Stimulated activated naive CD8-positive, alpha-beta T cell treated with anti-CD3 and anti-CD28 coated beads, Interleukin-15, Interleukin-2, amounts not matched to agents 100 ng/mL and 50 ng/mL, for 24 hours (primary cell): ENCODE results near the gene PDK2.
A peak's percentile ranks its signal among the peaks of the same experiment; 100 is the strongest.

Experiments
- H3K27ac Mint-ChIP-seq: one replicate; pipeline ENCODE4 v1.8.0; 2021; ENCODE audit warnings: mild to moderate bottlenecking, mixed read lengths
- H3K27me3 Mint-ChIP-seq: one replicate; pipeline ENCODE4 v1.8.0; 2021; ENCODE audit warnings: mixed read lengths
- H3K36me3 Mint-ChIP-seq: one replicate; pipeline ENCODE4 v1.8.0; 2021; ENCODE audit warnings: low read depth, mixed read lengths
- H3K4me1 Mint-ChIP-seq: one replicate; pipeline ENCODE4 v1.8.0; 2021; ENCODE audit warnings: low read depth, mixed read lengths
- H3K4me3 Mint-ChIP-seq: one replicate; pipeline ENCODE4 v1.8.0; 2021; ENCODE audit warnings: mild to moderate bottlenecking, mixed read lengths
- H3K9me3 Mint-ChIP-seq: one replicate; pipeline ENCODE4 v1.8.0; 2021; ENCODE audit warnings: mixed read lengths

PDK2 gene

GRCh38 chr17:50081757-50082156, 13.4 kb upstream of the PDK2 start:
- Mint-ChIP-seq H3K4me1 (no peaks in the 10 kb centered on the region), H3K9me3 (no peaks in the 10 kb centered on the region), H3K27me3 (no peaks in the 10 kb centered on the region), H3K4me3 (no peak overlapping the region), H3K36me3 (no peaks in the 10 kb centered on the region), H3K27ac (no peak overlapping the region)

GRCh38 chr17:50087246-50087911, 7.8 kb upstream of the PDK2 start:
- Mint-ChIP-seq H3K4me3 (no peak overlapping the region), H3K4me1 (no peaks in the 10 kb centered on the region), H3K9me3 (no peaks in the 10 kb centered on the region), H3K27me3 (no peaks in the 10 kb centered on the region), H3K27ac (no peak overlapping the region), H3K36me3 (no peaks in the 10 kb centered on the region)

- H3K36me3 Mint-ChIP-seq = no peaks in the 10 kb centered on the region
Observed at GRCh38 chr17:50087912-50088405, 7.2 kb upstream of the PDK2 start.

GRCh38 chr17:50088952-50089825, 6.0 kb upstream of the PDK2 start:
- Mint-ChIP-seq H3K36me3 (no peaks in the 10 kb centered on the region), H3K4me3 (no peak overlapping the region), H3K9me3 (no peaks in the 10 kb centered on the region)

More at GRCh38 chr17:50087912-50088405, 7.2 kb upstream of the PDK2 start:
- Mint-ChIP-seq H3K27ac (no peak overlapping the region), H3K4me3 (no peak overlapping the region), H3K27me3 (no peaks in the 10 kb centered on the region), H3K4me1 (no peaks in the 10 kb centered on the region), H3K9me3 (no peaks in the 10 kb centered on the region)

GRCh38 chr17:50090071-50090470, 5.1 kb upstream of the PDK2 start:
- Mint-ChIP-seq H3K27ac (no peak overlapping the region), H3K36me3 (no peaks in the 10 kb centered on the region), H3K4me3 (no peak overlapping the region), H3K27me3 (no peaks in the 10 kb centered on the region), H3K9me3 (no peaks in the 10 kb centered on the region), H3K4me1 (peaks cover 11% of the 10 kb centered on the region)

More at GRCh38 chr17:50088952-50089825, 6.0 kb upstream of the PDK2 start:
- H3K27ac Mint-ChIP-seq = no peak overlapping the region
- H3K4me1 Mint-ChIP-seq = peaks cover 2% of the 10 kb centered on the region
- H3K27me3 Mint-ChIP-seq = no peaks in the 10 kb centered on the region

GRCh38 chr17:50090971-50091917, 3.9 kb upstream of the PDK2 start:
- Mint-ChIP-seq H3K4me3 (no peak overlapping the region), H3K9me3 (no peaks in the 10 kb centered on the region), H3K36me3 (no peaks in the 10 kb centered on the region), H3K4me1 (peaks cover 23% of the 10 kb centered on the region), H3K27ac (no peak overlapping the region), H3K27me3 (no peaks in the 10 kb centered on the region)

- peaks cover 24% of the 10 kb centered on the region for H3K4me1 Mint-ChIP-seq
- H3K9me3 Mint-ChIP-seq = no peaks in the 10 kb centered on the region
- H3K27me3 Mint-ChIP-seq = no peaks in the 10 kb centered on the region
- H3K36me3 Mint-ChIP-seq = no peaks in the 10 kb centered on the region
- no peak overlapping the region for H3K27ac Mint-ChIP-seq
- no peak overlapping the region for H3K4me3 Mint-ChIP-seq
Observed at GRCh38 chr17:50091918-50092285, 3.2 kb upstream of the PDK2 start.

- H3K4me1 Mint-ChIP-seq = peaks cover 24% of the 10 kb centered on the region
- H3K36me3 Mint-ChIP-seq = no peaks in the 10 kb centered on the region
- H3K27ac Mint-ChIP-seq = no peak overlapping the region
- no peaks in the 10 kb centered on the region for H3K9me3 Mint-ChIP-seq
- no peaks in the 10 kb centered on the region for H3K27me3 Mint-ChIP-seq
- no peak overlapping the region for H3K4me3 Mint-ChIP-seq
Observed at GRCh38 chr17:50093246-50093645, 1.9 kb upstream of the PDK2 start.

- no peaks in the 10 kb centered on the region for H3K36me3 Mint-ChIP-seq
- peaks cover 24% of the 10 kb centered on the region for H3K4me1 Mint-ChIP-seq
- no peak overlapping the region for H3K27ac Mint-ChIP-seq
- no peak overlapping the region for H3K4me3 Mint-ChIP-seq
- H3K9me3 Mint-ChIP-seq = no peaks in the 10 kb centered on the region
- H3K27me3 Mint-ChIP-seq = no peaks in the 10 kb centered on the region
Observed at GRCh38 chr17:50093807-50094206, 1.3 kb upstream of the PDK2 start.

- H3K4me3 Mint-ChIP-seq = peak overlapping the region; percentile 87
- H3K4me1 Mint-ChIP-seq = peaks cover 24% of the 10 kb centered on the region
- no peaks in the 10 kb centered on the region for H3K27me3 Mint-ChIP-seq
- H3K36me3 Mint-ChIP-seq = no peaks in the 10 kb centered on the region
- H3K27ac Mint-ChIP-seq = peak overlapping the region; percentile 84
- no peaks in the 10 kb centered on the region for H3K9me3 Mint-ChIP-seq
Observed at GRCh38 chr17:50094243-50094752, 853 bp upstream of the PDK2 start.

GRCh38 chr17:50095626-50096037, 481 bp downstream of the PDK2 start:
- Mint-ChIP-seq H3K27ac (peak overlapping the region; percentile 84), H3K27me3 (no peaks in the 10 kb centered on the region), H3K4me3 (peak overlapping the region; percentile 87), H3K9me3 (no peaks in the 10 kb centered on the region), H3K4me1 (peaks cover 31% of the 10 kb centered on the region), H3K36me3 (no peaks in the 10 kb centered on the region)

- Mint-ChIP-seq H3K4me1 (peaks cover 31% of the 10 kb centered on the region), H3K27me3 (no peaks in the 10 kb centered on the region), H3K9me3 (no peaks in the 10 kb centered on the region), H3K36me3 (no peaks in the 10 kb centered on the region), H3K27ac (peak overlapping the region; percentile 84), H3K4me3 (peak overlapping the region; percentile 87)
Observed at GRCh38 chr17:50096092-50096491, 941 bp downstream of the PDK2 start.

GRCh38 chr17:50096758-50097157, 1.6 kb downstream of the PDK2 start:
- Mint-ChIP-seq H3K4me3 (peak overlapping the region; percentile 87), H3K27me3 (no peaks in the 10 kb centered on the region), H3K9me3 (no peaks in the 10 kb centered on the region), H3K27ac (no peak overlapping the region), H3K36me3 (no peaks in the 10 kb centered on the region), H3K4me1 (peaks cover 31% of the 10 kb centered on the region)

GRCh38 chr17:50097455-50097854, 2.3 kb downstream of the PDK2 start:
- H3K9me3 Mint-ChIP-seq = no peaks in the 10 kb centered on the region
- H3K27me3 Mint-ChIP-seq = no peaks in the 10 kb centered on the region
- H3K36me3 Mint-ChIP-seq = no peaks in the 10 kb centered on the region
- peaks cover 31% of the 10 kb centered on the region for H3K4me1 Mint-ChIP-seq
- H3K27ac Mint-ChIP-seq = no peak overlapping the region
- no peak overlapping the region for H3K4me3 Mint-ChIP-seq
